HepG2 (cell line): ENCODE results near the gene COG4. TPM values are rescaled to one million over a fixed set of nuclear protein-coding genes. Genes with fewer than 3 reads are reported as not detected.
A peak's percentile ranks its signal among the peaks of the same experiment; 100 is the strongest.

ENCODE experiments used
- ADNP ChIP-seq: sonication (generic); formaldehyde crosslinking; IDR thresholded peaks from 2 replicates; pipeline ENCODE4 v1.4.0; 2020; ENCODE audit warnings: missing genetic modification reagents
- FOSL1 ChIP-seq: sonication (generic); formaldehyde crosslinking; IDR thresholded peaks from 2 replicates; pipeline ENCODE4 v1.9.0; 2021; ENCODE audit warnings: missing genetic modification reagents, borderline replicate concordance
- FOXA1 ChIP-seq, 2 experiments: fragments of 450-650 bp in 1 of 2; sonication (generic) in 1 of 2; formaldehyde crosslinking in 1 of 2; IDR thresholded peaks; 2 replicates each; pipeline versions ENCODE4 v1.4.0 to v1.6.1; 2016 to 2020; ENCODE audit warnings: missing genetic modification reagents in 1 of 2
- HNF4A ChIP-seq: sonication (generic); formaldehyde crosslinking; IDR thresholded peaks from 2 replicates; pipeline ENCODE4 v1.4.0; 2020; ENCODE audit warnings: missing genetic modification reagents
- KAT2B ChIP-seq: fragments of 150-350 bp; IDR thresholded peaks from 2 replicates; pipeline ENCODE4 v1.6.1; 2014; ENCODE audit warnings: low read depth, low read length, borderline replicate concordance
- KLF15 ChIP-seq: sonication (generic); formaldehyde crosslinking; IDR thresholded peaks from 2 replicates; pipeline ENCODE4 v1.8.1; 2023; ENCODE audit warnings: borderline replicate concordance, mild to moderate bottlenecking, inconsistent platforms, missing genetic modification reagents, mixed read lengths
- KMT2B ChIP-seq: IDR thresholded peaks from 2 replicates; pipeline ENCODE4 v1.6.1; 2016; ENCODE audit warnings: missing genetic modification reagents, missing compliant biosample characterization
- MAFG ChIP-seq: sonication (generic); formaldehyde crosslinking; IDR thresholded peaks from 2 replicates; pipeline ENCODE4 v1.5.1; 2020; ENCODE audit warnings: mild to moderate bottlenecking, missing genetic modification reagents
- NKX3-1 ChIP-seq: sonication (generic); formaldehyde crosslinking; IDR thresholded peaks from 2 replicates; pipeline ENCODE4 v1.5.0; 2020; ENCODE audit warnings: missing genetic modification reagents
- SKI ChIP-seq: fragments of 450-650 bp; IDR thresholded peaks from one replicate; pipeline ENCODE4 v1.6.1; 2018; ENCODE audit warnings: mild to moderate bottlenecking; ENCODE audit not compliant: partially characterized antibody
- ZFP90 ChIP-seq: sonication (generic); formaldehyde crosslinking; IDR thresholded peaks from 2 replicates; pipeline ENCODE4 v1.8.0; 2022; ENCODE audit warnings: missing genetic modification reagents, mild to moderate bottlenecking, inconsistent platforms, borderline replicate concordance
- ZNF75D ChIP-seq: sonication (generic); formaldehyde crosslinking; IDR thresholded peaks from 2 replicates; pipeline ENCODE4 v1.8.1; 2023; ENCODE audit warnings: missing genetic modification reagents, mild to moderate bottlenecking, borderline replicate concordance
- polyA plus RNA-seq, 8 experiments: library from polyadenylated mRNA; depleted of rRNA in 3 of 8; stranded (reverse) in 7 of 8; unstranded in 1 of 8; fragments of >200 nt; fragmentation: Illumina TruSeq in 4 of 8; extraction: Trizol in 4 of 8; gene quantifications; 2 replicates each; pipeline versions ENCODE4 v1.2.1 to v1.2.3, GENCODE V29; 2011 to 2016; ENCODE audit warnings: low read depth in 4 of 8, missing spikeins in 1 of 8, mixed read lengths in 1 of 8; ENCODE audit not compliant: insufficient read depth in 1 of 8
- total RNA-seq, 5 experiments: library from RNA; depleted of rRNA; stranded (reverse); fragments of >200 nt; fragmentation: Illumina TruSeq; extraction: Trizol; gene quantifications; 2 replicates each; pipeline ENCODE4 v1.2.3, GENCODE V29; 2016; ENCODE audit warnings: low read depth in 1 of 5
- TF ChIP-seq, protein P1 (sequence below): sonication (generic); formaldehyde crosslinking; IDR thresholded peaks from 2 replicates; pipeline ENCODE4 v1.5.0; 2020; ENCODE audit warnings: mild to moderate bottlenecking, missing genetic modification reagents, borderline replicate concordance
- TF ChIP-seq, protein P2 (sequence below): sonication (generic); formaldehyde crosslinking; IDR thresholded peaks from 2 replicates; pipeline ENCODE4 v1.5.0; 2020; ENCODE audit warnings: mild to moderate bottlenecking, missing genetic modification reagents
- TF ChIP-seq, protein P3 (sequence below): sonication (generic); formaldehyde crosslinking; IDR thresholded peaks from 2 replicates; pipeline ENCODE4 v1.5.0; 2020; ENCODE audit warnings: missing genetic modification reagents, mild to moderate bottlenecking, borderline replicate concordance

The COG4 gene
- total and polyA plus RNA-seq, 2 of the 13 experiments (the other 11 are each of a cell fraction or from before 2014, with no cell fraction given) = 51.1 to 73.8 TPM

DNA sequence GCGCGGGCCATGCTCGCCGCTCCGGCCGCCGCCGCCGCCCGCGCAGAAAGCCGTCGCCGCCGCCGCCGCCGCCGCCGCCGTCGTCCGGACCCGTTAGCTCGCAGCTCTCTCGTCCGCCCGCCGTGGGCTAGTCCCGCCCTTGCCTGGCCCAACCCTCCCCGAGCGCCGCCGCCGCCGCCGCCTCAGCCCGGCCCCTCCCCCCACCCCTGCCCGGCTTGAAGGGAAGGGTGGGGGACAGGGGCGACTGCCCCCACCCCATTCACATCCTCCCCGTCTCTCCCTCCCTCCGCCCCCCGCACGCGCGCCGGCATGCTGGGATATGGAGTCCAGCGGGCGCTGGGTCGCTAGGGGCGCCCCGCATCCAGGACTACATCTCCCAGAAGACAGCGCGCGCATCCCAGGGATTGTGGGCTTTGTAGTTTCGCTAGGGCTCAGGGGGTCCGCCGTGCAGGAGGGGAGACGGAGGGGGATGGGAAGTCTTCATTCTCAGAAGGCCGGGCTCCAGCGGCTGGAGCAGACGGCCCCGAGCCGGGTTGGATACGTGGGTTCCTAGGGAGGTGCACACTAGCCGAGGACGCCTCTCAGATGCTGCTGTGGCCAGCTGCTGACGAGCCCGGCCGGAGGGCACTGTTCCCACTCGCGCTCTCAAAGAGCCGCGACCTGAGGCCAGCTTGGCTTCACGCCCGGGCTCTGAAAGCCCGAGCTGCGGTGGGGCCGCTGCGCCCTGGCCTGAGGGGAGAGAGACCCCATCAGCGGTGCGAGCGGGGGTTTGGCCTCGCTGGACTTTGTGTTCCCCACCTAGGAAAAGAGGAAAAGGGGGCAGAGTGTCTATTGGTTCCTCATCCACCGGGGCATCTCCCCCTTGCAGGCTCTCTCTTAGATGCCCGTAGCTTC lies 84.1 kb downstream of the COG4 start, which contains the start of gene ST3GAL2 (continued):
- no peak for TF ChIP-seq KMT2B (CRISPR knock-in tag)
- TF ChIP-seq FOXA1 (IDR thresholded peaks at IDR 0.05) = no peak
- no peak for TF ChIP-seq FOXA1 (CRISPR knock-in tag; IDR thresholded peaks at IDR 0.05)
- TF ChIP-seq, protein P1, sequence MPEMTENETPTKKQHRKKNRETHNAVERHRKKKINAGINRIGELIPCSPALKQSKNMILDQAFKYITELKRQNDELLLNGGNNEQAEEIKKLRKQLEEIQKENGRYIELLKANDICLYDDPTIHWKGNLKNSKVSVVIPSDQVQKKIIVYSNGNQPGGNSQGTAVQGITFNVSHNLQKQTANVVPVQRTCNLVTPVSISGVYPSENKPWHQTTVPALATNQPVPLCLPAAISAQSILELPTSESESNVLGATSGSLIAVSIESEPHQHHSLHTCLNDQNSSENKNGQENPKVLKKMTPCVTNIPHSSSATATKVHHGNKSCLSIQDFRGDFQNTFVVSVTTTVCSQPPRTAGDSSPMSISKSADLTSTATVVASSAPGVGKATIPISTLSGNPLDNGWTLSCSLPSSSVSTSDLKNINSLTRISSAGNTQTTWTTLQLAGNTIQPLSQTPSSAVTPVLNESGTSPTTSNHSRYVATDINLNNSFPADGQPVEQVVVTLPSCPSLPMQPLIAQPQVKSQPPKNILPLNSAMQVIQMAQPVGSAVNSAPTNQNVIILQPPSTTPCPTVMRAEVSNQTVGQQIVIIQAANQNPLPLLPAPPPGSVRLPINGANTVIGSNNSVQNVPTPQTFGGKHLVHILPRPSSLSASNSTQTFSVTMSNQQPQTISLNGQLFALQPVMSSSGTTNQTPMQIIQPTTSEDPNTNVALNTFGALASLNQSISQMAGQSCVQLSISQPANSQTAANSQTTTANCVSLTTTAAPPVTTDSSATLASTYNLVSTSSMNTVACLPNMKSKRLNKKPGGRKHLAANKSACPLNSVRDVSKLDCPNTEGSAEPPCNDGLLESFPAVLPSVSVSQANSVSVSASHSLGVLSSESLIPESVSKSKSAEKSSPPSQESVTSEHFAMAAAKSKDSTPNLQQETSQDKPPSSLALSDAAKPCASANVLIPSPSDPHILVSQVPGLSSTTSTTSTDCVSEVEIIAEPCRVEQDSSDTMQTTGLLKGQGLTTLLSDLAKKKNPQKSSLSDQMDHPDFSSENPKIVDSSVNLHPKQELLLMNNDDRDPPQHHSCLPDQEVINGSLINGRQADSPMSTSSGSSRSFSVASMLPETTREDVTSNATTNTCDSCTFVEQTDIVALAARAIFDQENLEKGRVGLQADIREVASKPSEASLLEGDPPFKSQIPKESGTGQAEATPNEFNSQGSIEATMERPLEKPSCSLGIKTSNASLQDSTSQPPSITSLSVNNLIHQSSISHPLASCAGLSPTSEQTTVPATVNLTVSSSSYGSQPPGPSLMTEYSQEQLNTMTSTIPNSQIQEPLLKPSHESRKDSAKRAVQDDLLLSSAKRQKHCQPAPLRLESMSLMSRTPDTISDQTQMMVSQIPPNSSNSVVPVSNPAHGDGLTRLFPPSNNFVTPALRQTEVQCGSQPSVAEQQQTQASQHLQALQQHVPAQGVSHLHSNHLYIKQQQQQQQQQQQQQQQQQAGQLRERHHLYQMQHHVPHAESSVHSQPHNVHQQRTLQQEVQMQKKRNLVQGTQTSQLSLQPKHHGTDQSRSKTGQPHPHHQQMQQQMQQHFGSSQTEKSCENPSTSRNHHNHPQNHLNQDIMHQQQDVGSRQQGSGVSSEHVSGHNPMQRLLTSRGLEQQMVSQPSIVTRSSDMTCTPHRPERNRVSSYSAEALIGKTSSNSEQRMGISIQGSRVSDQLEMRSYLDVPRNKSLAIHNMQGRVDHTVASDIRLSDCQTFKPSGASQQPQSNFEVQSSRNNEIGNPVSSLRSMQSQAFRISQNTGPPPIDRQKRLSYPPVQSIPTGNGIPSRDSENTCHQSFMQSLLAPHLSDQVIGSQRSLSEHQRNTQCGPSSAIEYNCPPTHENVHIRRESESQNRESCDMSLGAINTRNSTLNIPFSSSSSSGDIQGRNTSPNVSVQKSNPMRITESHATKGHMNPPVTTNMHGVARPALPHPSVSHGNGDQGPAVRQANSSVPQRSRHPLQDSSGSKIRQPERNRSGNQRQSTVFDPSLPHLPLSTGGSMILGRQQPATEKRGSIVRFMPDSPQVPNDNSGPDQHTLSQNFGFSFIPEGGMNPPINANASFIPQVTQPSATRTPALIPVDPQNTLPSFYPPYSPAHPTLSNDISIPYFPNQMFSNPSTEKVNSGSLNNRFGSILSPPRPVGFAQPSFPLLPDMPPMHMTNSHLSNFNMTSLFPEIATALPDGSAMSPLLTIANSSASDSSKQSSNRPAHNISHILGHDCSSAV (CRISPR knock-in tag) = no peak; the same call in 1 of the 2 replicates
- TF ChIP-seq, protein P2, sequence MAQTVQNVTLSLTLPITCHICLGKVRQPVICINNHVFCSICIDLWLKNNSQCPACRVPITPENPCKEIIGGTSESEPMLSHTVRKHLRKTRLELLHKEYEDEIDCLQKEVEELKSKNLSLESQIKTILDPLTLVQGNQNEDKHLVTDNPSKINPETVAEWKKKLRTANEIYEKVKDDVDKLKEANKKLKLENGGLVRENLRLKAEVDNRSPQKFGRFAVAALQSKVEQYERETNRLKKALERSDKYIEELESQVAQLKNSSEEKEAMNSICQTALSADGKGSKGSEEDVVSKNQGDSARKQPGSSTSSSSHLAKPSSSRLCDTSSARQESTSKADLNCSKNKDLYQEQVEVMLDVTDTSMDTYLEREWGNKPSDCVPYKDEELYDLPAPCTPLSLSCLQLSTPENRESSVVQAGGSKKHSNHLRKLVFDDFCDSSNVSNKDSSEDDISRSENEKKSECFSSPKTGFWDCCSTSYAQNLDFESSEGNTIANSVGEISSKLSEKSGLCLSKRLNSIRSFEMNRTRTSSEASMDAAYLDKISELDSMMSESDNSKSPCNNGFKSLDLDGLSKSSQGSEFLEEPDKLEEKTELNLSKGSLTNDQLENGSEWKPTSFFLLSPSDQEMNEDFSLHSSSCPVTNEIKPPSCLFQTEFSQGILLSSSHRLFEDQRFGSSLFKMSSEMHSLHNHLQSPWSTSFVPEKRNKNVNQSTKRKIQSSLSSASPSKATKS = no peak
- TF ChIP-seq ADNP (CRISPR knock-in tag) = 0 out of 2 replicates have a peak, but pooled peaks have one; percentile 40
- TF ChIP-seq SKI = peak; percentile 54
- TF ChIP-seq, protein P3, sequence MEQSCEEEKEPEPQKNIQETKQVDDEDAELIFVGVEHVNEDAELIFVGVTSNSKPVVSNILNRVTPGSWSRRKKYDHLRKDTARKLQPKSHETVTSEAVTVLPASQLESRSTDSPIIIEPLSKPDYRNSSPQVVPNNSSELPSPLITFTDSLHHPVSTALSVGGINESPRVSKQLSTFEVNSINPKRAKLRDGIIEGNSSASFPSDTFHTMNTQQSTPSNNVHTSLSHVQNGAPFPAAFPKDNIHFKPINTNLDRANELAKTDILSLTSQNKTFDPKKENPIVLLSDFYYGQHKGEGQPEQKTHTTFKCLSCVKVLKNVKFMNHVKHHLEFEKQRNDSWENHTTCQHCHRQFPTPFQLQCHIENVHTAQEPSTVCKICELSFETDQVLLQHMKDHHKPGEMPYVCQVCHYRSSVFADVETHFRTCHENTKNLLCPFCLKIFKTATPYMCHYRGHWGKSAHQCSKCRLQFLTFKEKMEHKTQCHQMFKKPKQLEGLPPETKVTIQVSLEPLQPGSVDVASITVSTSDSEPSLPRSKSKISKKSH (CRISPR knock-in tag) = peak; percentile 49; the same call in 1 of the 2 replicates
- no peak for TF ChIP-seq KLF15 (CRISPR knock-in tag)
- 0 out of 2 replicates have a peak, but pooled peaks have one; percentile 12 for TF ChIP-seq MAFG (CRISPR knock-in tag)
- TF ChIP-seq ZFP90 (CRISPR knock-in tag) = peak; percentile 93
- peak; percentile 43; the same call in 1 of the 2 replicates for TF ChIP-seq HNF4A
- TF ChIP-seq KAT2B = no peak
- TF ChIP-seq FOSL1 = no peak
- TF ChIP-seq ZNF75D (CRISPR knock-in tag) = no peak
- TF ChIP-seq NKX3-1 (CRISPR knock-in tag) = peak; percentile 93
